Type B pancreatic cell (in vitro differentiated cells): ENCODE measurements around the gene LRP2. TPM values are rescaled to one million over a fixed set of nuclear protein-coding genes. Genes with fewer than 3 reads are reported as not detected.
"Not testable (repeated sequence)": the region's sequence is repeated elsewhere in the genome, so short reads cannot be mapped to it uniquely, and the experiment has no call there.

Experiments
- DNase-seq: peaks from one replicate; pipeline ENCODE4 v3.0.0; 2021; ENCODE audit warnings: mixed read lengths; ENCODE audit not compliant: unreplicated experiment; ENCODE audit errors: extremely low spot score
- H3K27ac Mint-ChIP-seq: 2 replicates; pipeline ENCODE4 v1.8.0; 2021; ENCODE audit warnings: mild to moderate bottlenecking, mixed read lengths
- H3K27me3 Mint-ChIP-seq: 2 replicates; pipeline ENCODE4 v1.8.0; 2021; ENCODE audit warnings: mixed read lengths
- H3K36me3 Mint-ChIP-seq: 2 replicates; pipeline ENCODE4 v1.8.0; 2021; ENCODE audit warnings: mixed read lengths
- H3K4me1 Mint-ChIP-seq: one replicate; pipeline ENCODE4 v1.8.0; 2021; ENCODE audit warnings: mixed read lengths; ENCODE audit not compliant: unreplicated experiment
- H3K4me3 Mint-ChIP-seq: 2 replicates; pipeline ENCODE4 v1.8.0; 2021; ENCODE audit warnings: mild to moderate bottlenecking, mixed read lengths
- H3K9me3 Mint-ChIP-seq: 2 replicates; pipeline ENCODE4 v1.8.0; 2021; ENCODE audit warnings: mixed read lengths
- CTCF ChIP-seq: fragments of 200-600 bp; sonication (generic); conservative IDR thresholded peaks from 2 replicates; pipeline ENCODE4 v1.5.0; 2021; ENCODE audit warnings: antibody characterized with exemption, mild to moderate bottlenecking
- long read RNA-seq: library from polyadenylated mRNA; unstranded; transcript quantifications from one replicate; pipeline ENCODE4 v2.0.0, GENCODE V29; 2020
- total RNA-seq: library from RNA; stranded (reverse); gene quantifications from 2 replicates; pipeline ENCODE4 v1.2.1, GENCODE V29; 2021; ENCODE audit warnings: low replicate concordance

The LRP2 gene
- 12.7 and 22.7 TPM in 2 replicates for total RNA-seq
- long read RNA-seq, partial matches to known transcripts: 9 of 9 reads
- long read RNA-seq, other reads (novel, unspliced or antisense): 0 of 9 reads

GRCh38 chr2:169362118-169362893 is at the start of gene LRP2:
Gene LRP2 (minus strand): TSS chr2:169362534. CDS start chr2:169362399, 135 bp downstream.
- Mint-ChIP-seq H3K36me3 (no peaks in the 10 kb centered on the region), H3K9me3 (no peaks in the 10 kb centered on the region), H3K27me3 (peaks cover 65% of the 10 kb centered on the region), H3K4me3 (peak within 1 kb of the TSS; percentile 95), H3K4me1 (peaks cover 30% of the 10 kb centered on the region), H3K27ac (peak within 1 kb of the TSS; percentile 81)
- DNase-seq: peak; percentile 70
- peak; percentile 45 for TF ChIP-seq CTCF

- no peak for DNase-seq
- H3K9me3 Mint-ChIP-seq: no peaks in the 10 kb centered on the region
- no peak overlapping the region for H3K27ac Mint-ChIP-seq
- no peaks in the 10 kb centered on the region for H3K4me1 Mint-ChIP-seq
- peaks cover 7% of the 10 kb centered on the region for H3K27me3 Mint-ChIP-seq
- no peak for TF ChIP-seq CTCF
- no peaks in the 10 kb centered on the region for H3K36me3 Mint-ChIP-seq
- no peak overlapping the region for H3K4me3 Mint-ChIP-seq
Measured at GRCh38 chr2:169406891-169407290, 44.6 kb upstream of the LRP2 start.

- not testable (repeated sequence) for H3K4me1 Mint-ChIP-seq, H3K27me3 Mint-ChIP-seq, H3K27ac Mint-ChIP-seq, H3K9me3 Mint-ChIP-seq, H3K4me3 Mint-ChIP-seq, DNase-seq, H3K36me3 Mint-ChIP-seq
Measured at GRCh38 chr2:169399491-169399890, 37.2 kb upstream of the LRP2 start.

- Mint-ChIP-seq H3K36me3 (no peaks in the 10 kb centered on the region), H3K4me1 (peaks cover 22% of the 10 kb centered on the region), H3K27me3 (peaks cover 4% of the 10 kb centered on the region), H3K27ac (no peak overlapping the region), H3K4me3 (no peak overlapping the region), H3K9me3 (no peaks in the 10 kb centered on the region)
- no peak for DNase-seq
- peak; percentile 77 for TF ChIP-seq CTCF
Measured at GRCh38 chr2:169397697-169398096, 35.4 kb upstream of the LRP2 start.

GRCh38 chr2:169395821-169396374 is 33.6 kb upstream of the LRP2 start:
- TF ChIP-seq CTCF: no peak
- Mint-ChIP-seq H3K4me3 (no peak overlapping the region), H3K27ac (no peak overlapping the region), H3K36me3 (no peaks in the 10 kb centered on the region), H3K27me3 (no peaks in the 10 kb centered on the region), H3K9me3 (peaks cover 2% of the 10 kb centered on the region), H3K4me1 (peaks cover 24% of the 10 kb centered on the region)
- DNase-seq: no peak

- no peaks in the 10 kb centered on the region for H3K27me3 Mint-ChIP-seq
- no peak for DNase-seq
- TF ChIP-seq CTCF: no peak
- peak overlapping the region; percentile 51 for H3K4me3 Mint-ChIP-seq
- H3K9me3 Mint-ChIP-seq: peaks cover 6% of the 10 kb centered on the region
- no peaks in the 10 kb centered on the region for H3K36me3 Mint-ChIP-seq
- peak overlapping the region; percentile 91 for H3K27ac Mint-ChIP-seq
- H3K4me1 Mint-ChIP-seq: peaks cover 31% of the 10 kb centered on the region
Measured at GRCh38 chr2:169393068-169393590, 30.8 kb upstream of the LRP2 start.
